Adrenal gland (tissue), 5 donors: ENCODE measurements around the gene SLC45A2.

ENCODE experiments used
- CTCF ChIP-seq, 6 experiments: fragments of 450-650 bp in 4 of 6; fragments of 200-600 bp in 2 of 6; sonication (generic) in 1 of 6; IDR thresholded peaks; 1 replicate in 5 of 6; 2 replicates in 1 of 6; pipeline versions ENCODE4 v1.5.1 to v1.8.0; 2016 to 2021; ENCODE audit warnings: antibody characterized with exemption in 6 of 6, mild to moderate bottlenecking in 2 of 6, moderate library complexity in 1 of 6
- POLR2A ChIP-seq, 2 donors: fragments of 450-650 bp; IDR thresholded peaks; one replicate each; pipeline ENCODE4 v1.6.1; 2017; ENCODE audit warnings: antibody characterized with exemption in 2 of 2, mild to moderate bottlenecking in 2 of 2, moderate library complexity in 1 of 2
- donor health status: DM: no; HTN: no; CAD: no.

GRCh38 chr5:34003941-34004340, 19.4 kb upstream of the SLC45A2 start:
- no peak for TF ChIP-seq CTCF (IDR thresholded peaks at IDR 0.05)
- TF ChIP-seq POLR2A (IDR thresholded peaks at IDR 0.05), result no peak
